ENCODE results near the gene CIAO2B. TPM values are rescaled to one million over a fixed set of nuclear protein-coding genes. Genes with fewer than 3 reads are reported as not detected.

Gene CIAO2B
- total RNA-seq, 1 donor from 2014 or later, result 69.4 TPM

DNA sequence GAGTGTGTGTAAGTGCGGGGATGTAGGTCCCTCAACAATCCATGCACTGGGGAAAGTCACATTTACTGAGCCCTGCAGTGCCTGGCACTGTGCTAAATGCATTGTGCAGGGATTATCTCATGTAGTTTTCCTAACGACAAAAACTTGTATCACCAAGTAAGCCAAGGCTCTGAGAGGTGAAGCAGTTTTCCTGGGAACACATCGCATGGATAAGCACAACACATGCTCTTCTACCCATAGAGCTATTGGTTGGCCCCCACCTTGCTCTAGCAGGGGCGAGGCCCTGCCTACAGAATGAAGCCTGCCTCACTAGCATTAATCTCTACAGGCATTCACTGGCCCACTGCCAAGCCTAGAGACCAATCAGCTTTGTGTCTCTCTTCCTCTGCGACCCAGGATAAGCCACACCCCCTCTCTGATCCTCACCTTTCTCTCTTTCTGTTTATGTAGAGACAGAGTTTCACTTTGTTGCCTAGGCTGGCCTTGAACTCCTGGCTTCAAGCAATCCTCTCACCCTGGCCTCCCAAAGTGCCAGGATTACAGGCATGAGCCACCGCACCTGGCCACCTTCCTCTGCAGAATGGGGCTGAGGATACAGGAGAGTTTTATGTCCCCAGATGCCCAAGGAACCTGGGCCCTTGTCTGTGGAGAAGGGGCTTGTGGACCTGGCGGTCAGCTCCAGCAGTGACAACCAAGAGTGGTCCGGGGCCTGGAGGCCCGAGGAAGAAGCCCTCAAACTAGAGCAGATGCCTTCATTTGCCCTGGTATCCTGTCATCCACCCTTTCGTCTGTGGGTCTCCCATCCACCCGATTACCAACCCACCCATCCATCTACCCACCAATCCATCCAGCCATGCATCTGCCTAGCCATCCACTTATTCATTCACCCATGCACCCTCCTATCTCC lies 28.3 kb downstream of the CIAO2B start:
- ATAC-seq (no peak), DNase-seq (no peak)
- H3K27me3 ChIP-seq, result no peaks in the 10 kb centered on the region
- H3K4me3 ChIP-seq, result no peak overlapping the region
- H3K27ac ChIP-seq, result peak overlapping the region; percentile 61
- H3K9me3 ChIP-seq, result no peaks in the 10 kb centered on the region
- peaks cover 14% of the 10 kb centered on the region for H3K4me1 ChIP-seq
- H3K36me3 ChIP-seq, result no peaks in the 10 kb centered on the region
- intact Hi-C loops (cut with DNase I), result no loop called here
- TF ChIP-seq, protein P1, sequence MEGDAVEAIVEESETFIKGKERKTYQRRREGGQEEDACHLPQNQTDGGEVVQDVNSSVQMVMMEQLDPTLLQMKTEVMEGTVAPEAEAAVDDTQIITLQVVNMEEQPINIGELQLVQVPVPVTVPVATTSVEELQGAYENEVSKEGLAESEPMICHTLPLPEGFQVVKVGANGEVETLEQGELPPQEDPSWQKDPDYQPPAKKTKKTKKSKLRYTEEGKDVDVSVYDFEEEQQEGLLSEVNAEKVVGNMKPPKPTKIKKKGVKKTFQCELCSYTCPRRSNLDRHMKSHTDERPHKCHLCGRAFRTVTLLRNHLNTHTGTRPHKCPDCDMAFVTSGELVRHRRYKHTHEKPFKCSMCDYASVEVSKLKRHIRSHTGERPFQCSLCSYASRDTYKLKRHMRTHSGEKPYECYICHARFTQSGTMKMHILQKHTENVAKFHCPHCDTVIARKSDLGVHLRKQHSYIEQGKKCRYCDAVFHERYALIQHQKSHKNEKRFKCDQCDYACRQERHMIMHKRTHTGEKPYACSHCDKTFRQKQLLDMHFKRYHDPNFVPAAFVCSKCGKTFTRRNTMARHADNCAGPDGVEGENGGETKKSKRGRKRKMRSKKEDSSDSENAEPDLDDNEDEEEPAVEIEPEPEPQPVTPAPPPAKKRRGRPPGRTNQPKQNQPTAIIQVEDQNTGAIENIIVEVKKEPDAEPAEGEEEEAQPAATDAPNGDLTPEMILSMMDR (IDR thresholded peaks at IDR 0.05), result no peak

DNA sequence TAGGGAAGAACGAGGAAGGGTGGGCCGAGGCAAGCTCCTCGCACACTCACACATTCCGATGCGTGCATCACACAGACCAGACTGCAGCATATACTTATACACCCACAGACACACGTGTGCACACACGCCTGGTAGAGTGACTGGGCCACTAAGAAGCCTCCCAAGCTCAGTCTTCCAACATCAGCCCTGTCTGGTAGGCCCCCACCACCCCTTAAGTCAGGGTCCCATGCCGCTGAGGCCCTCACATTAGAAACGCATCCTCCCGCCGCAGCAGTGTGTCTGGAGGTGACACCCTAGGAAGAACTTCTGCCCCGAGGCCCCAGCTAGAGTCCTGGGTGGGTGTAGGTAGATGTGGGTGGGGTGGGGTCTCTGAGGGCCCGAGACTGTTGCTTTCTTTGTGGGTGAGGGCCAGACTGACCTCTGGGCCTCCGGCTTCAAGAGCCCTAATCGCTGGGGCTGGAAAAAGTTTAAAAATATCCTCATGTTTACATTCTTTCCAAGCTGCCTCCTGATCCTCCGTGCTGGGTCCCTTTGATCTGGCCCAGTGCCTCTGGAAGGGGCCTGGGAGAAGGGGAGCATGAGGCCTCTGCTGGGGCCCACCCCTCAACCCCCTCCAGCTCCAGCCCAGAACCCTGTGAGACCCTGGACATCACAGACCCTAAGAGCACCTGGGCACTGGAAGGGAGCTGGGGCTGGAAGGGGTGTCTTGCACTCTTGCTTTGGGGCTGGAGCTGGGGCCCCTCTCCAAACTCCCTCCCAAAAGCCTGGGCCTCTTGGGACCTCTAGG lies 29.2 kb downstream of the CIAO2B start:
- intact Hi-C loops (cut with DNase I), result no loop called here
- TF ChIP-seq, protein P1 (IDR thresholded peaks at IDR 0.05), result no peak
- ATAC-seq (no peak), DNase-seq (no peak)
- no peaks in the 10 kb centered on the region for H3K36me3 ChIP-seq
- H3K27me3 ChIP-seq, result no peaks in the 10 kb centered on the region
- peaks cover 21% of the 10 kb centered on the region for H3K4me1 ChIP-seq
- peak overlapping the region; percentile 61 for H3K27ac ChIP-seq
- H3K4me3 ChIP-seq, result no peak overlapping the region
- no peaks in the 10 kb centered on the region for H3K9me3 ChIP-seq

DNA sequence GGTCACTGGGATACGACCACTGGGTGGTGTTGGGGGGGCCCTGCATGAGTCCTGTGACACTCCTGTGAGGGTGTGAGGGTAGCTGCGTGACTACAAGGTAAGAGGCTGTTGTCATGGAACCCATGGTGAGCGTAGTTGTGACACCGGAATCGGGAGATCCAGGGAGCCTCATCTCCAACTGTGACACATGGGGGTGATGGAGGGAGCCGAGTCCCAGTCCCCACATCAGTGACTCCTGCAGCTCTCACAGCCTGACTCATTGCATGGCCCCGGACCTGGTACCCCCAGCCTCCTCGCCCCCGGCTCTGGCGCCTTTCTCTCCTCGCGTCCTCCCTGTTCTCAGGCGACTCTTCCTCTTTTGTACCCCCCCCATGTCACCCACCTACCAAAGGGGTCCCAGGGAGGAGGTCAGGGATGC lies 29.8 kb downstream of the CIAO2B start:
- Histone ChIP-seq H3K27ac (peak overlapping the region; percentile 61), H3K27me3 (no peaks in the 10 kb centered on the region), H3K9me3 (no peaks in the 10 kb centered on the region), H3K4me1 (peaks cover 27% of the 10 kb centered on the region), H3K36me3 (no peaks in the 10 kb centered on the region), H3K4me3 (no peak overlapping the region)
- TF ChIP-seq, protein P1 (IDR thresholded peaks at IDR 0.05), result no peak
- intact Hi-C loops (cut with DNase I), result no loop called here
- no peak for DNase-seq
- no peak for ATAC-seq

DNA sequence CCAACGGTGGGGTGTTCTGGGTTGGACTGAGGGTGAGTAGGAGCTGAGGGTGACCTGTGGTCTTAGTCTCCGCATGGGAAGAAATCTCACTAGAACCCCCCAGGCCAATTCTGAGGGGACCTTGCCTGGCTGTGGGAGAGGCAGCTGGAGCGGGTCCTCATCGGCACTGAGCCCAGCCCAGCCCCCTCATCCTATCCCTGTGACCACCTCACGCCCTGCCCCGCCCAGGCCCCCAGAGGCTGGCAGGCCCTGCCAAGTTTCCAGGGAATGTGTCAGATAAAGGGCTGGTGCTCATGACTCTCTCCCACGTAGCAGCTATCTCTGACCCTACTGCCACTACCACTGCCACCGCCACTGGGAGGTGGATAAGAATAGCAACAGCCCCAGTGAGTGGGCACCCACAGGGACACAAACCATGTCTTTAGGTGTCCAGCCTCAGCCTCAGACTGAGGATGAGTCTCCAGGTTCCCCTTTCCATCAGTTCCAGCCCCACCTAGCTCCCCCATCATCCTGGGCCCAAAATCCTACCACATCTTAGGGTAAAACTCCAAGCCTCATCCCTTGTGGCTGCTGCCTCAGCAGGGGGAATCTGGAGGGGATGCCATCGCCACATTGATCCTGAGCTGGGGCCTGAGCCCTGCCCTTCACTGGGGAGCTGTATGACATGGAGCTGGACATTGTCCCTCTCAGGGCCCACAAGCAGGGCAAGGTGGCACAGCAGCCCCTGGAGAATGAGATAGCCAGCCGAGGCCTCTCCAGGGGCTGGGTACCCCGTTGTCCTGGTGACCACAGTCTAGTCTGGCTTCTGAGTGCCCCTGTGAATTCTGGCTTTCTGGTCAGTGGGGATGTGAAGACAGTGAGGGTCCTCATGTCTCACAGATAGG lies 30.4 kb downstream of the CIAO2B start:
- intact Hi-C loops (cut with DNase I), result no loop called here

More for the DNA sequence above, 30.4 kb downstream of the CIAO2B start:
- no peaks in the 10 kb centered on the region for H3K36me3 ChIP-seq
- H3K4me1 ChIP-seq, result peaks cover 34% of the 10 kb centered on the region
- H3K4me3 ChIP-seq, result no peak overlapping the region
- TF ChIP-seq, protein P1 (IDR thresholded peaks at IDR 0.05), result no peak
- no peak for ATAC-seq
- no peak for DNase-seq
- H3K9me3 ChIP-seq, result no peaks in the 10 kb centered on the region
- peak overlapping the region; percentile 61 for H3K27ac ChIP-seq
- H3K27me3 ChIP-seq, result no peaks in the 10 kb centered on the region

All from upper lobe of right lung (tissue), 1 donor.